ENCODE results near the gene TDRKH.

DNA sequence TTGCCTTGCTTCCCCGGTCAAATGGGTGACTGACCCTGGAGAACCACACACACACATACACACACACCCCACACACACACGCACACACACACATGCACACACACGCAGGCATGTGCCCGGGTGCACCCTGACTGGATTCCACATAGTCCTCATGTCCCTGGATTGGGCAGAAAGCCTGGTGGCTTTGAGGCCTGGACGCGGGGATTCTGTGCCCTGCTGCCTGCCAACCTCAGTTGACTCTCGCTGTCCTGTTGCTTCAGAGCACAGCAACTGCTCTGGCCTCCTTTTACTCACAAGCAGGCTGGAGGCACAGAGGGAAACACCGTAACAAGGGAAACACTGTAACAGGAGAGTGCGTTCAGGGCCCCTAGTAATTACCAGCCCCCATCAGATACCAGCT lies 34.9 kb upstream of the TDRKH start:
- TF ChIP-seq TAF1 (IDR thresholded peaks at IDR 0.05; ENCODE audit: borderline replicate concordance, low read depth, low read length) (no peak), POLR2AphosphoS5 (IDR thresholded peaks at IDR 0.05; ENCODE audit: low read depth, low read length) (no peak), POLR2A (IDR thresholded peaks at IDR 0.05; ENCODE audit: low read depth, low read length) (no peak)

Data from GM12892 (cell line).